DOHH2 (cell line): ENCODE measurements around the gene MAPK7.

Experiments used
- H3F3A ChIP-seq: fragments of 200-600 bp; sonication (generic), shearing (Covaris generic); 2 replicates; pipeline ENCODE4 v1.6.0; 2016; ENCODE audit warnings: antibody characterized with exemption, mild to moderate bottlenecking; ENCODE audit not compliant: control insufficient read depth, insufficient read depth
- H3K27ac ChIP-seq: fragments of 200-600 bp; sonication (generic); 2 replicates; pipeline ENCODE4 v1.5.1; 2014; ENCODE audit warnings: low read depth, mild to moderate bottlenecking, low read length, moderate library complexity
- H3K27me3 ChIP-seq: fragments of 200-600 bp; sonication (generic); 2 replicates; pipeline ENCODE4 v1.6.1; 2014; ENCODE audit warnings: mild to moderate bottlenecking, low read length, mixed read lengths; ENCODE audit not compliant: control insufficient read depth
- H3K36me3 ChIP-seq: fragments of 200-600 bp; sonication (generic); 2 replicates; pipeline ENCODE4 v1.6.1; 2014; ENCODE audit warnings: mild to moderate bottlenecking, low read length, moderate library complexity, mixed read lengths; ENCODE audit not compliant: control insufficient read depth
- H3K4me1 ChIP-seq: fragments of 200-600 bp; sonication (generic); 2 replicates; pipeline ENCODE4 v1.6.1; 2014; ENCODE audit warnings: mild to moderate bottlenecking, low read length, mixed read lengths; ENCODE audit not compliant: control insufficient read depth
- H3K4me2 ChIP-seq: fragments of 200-600 bp; sonication (generic); 2 replicates; pipeline ENCODE4 v1.6.0; 2014; ENCODE audit warnings: mild to moderate bottlenecking, low read length, moderate library complexity
- H3K4me3 ChIP-seq: fragments of 200-600 bp; sonication (generic); 2 replicates; pipeline ENCODE4 v1.5.1; 2014; ENCODE audit warnings: mild to moderate bottlenecking, low read length, mixed read lengths
- H3K79me2 ChIP-seq: fragments of 200-600 bp; sonication (generic); 2 replicates; pipeline ENCODE4 v1.6.1; 2014; ENCODE audit warnings: mild to moderate bottlenecking, low read length, mixed read lengths; ENCODE audit not compliant: control insufficient read depth
- H3K9me2 ChIP-seq: fragments of 200-600 bp; sonication (generic); replicated peaks from 2 replicates; pipeline ENCODE4 v1.6.1; 2014; ENCODE audit warnings: mild to moderate bottlenecking, low read length, mixed read lengths; ENCODE audit not compliant: control insufficient read depth
- H3K9me3 ChIP-seq: fragments of 200-600 bp; sonication (generic); 2 replicates; pipeline ENCODE4 v1.6.1; 2014; ENCODE audit warnings: antibody characterized with exemption, low read length, mixed read lengths; ENCODE audit not compliant: control insufficient read depth, insufficient read depth
- H4K20me1 ChIP-seq: fragments of 200-600 bp; sonication (generic); 2 replicates; pipeline ENCODE4 v1.6.0; 2014; ENCODE audit warnings: low read depth, mild to moderate bottlenecking, antibody characterized with exemption, low read length, moderate library complexity; ENCODE audit not compliant: control insufficient read depth, insufficient read depth
- EZH2phosphoT487 ChIP-seq: fragments of 200-600 bp; sonication (generic); IDR thresholded peaks from 2 replicates; pipeline ENCODE4 v1.6.1; 2017; ENCODE audit warnings: borderline replicate concordance, mild to moderate bottlenecking, antibody characterized with exemption, low read length, moderate library complexity, mixed read lengths
- TF ChIP-seq, protein P1 (sequence below): fragments of 200-600 bp; sonication (generic); IDR thresholded peaks from one replicate; pipeline ENCODE4 v1.5.1; 2014; ENCODE audit warnings: antibody characterized with exemption, mild to moderate bottlenecking, low read depth, low read length; ENCODE audit not compliant: poor library complexity, severe bottlenecking

Gene MAPK7

DNA sequence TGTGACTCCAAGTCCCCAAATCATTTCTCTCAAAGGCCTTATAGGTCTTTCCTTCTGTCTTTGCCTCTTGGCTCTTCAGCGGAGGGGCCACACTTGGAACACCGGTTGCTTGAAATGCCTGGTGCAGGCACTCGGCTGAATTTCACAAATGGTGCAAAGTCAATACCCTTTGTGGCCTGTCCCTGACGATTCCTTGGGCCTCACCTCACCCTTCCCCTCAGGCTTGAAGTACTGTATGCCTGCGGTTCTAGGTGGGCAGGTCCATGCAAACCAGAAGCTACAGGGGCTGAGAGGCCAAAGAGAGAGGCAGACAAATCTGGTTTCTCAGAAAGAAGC lies 11.7 kb upstream of the MAPK7 start:
- no peak overlapping the region for H3K27ac ChIP-seq
- H3K9me2 ChIP-seq, result no peaks in the 10 kb centered on the region
- TF ChIP-seq, protein P1, sequence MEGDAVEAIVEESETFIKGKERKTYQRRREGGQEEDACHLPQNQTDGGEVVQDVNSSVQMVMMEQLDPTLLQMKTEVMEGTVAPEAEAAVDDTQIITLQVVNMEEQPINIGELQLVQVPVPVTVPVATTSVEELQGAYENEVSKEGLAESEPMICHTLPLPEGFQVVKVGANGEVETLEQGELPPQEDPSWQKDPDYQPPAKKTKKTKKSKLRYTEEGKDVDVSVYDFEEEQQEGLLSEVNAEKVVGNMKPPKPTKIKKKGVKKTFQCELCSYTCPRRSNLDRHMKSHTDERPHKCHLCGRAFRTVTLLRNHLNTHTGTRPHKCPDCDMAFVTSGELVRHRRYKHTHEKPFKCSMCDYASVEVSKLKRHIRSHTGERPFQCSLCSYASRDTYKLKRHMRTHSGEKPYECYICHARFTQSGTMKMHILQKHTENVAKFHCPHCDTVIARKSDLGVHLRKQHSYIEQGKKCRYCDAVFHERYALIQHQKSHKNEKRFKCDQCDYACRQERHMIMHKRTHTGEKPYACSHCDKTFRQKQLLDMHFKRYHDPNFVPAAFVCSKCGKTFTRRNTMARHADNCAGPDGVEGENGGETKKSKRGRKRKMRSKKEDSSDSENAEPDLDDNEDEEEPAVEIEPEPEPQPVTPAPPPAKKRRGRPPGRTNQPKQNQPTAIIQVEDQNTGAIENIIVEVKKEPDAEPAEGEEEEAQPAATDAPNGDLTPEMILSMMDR, result no peak
- no peak for TF ChIP-seq EZH2phosphoT487
- no peak overlapping the region for H3K4me3 ChIP-seq
- H4K20me1 ChIP-seq, result no peaks in the 10 kb centered on the region
- no peaks in the 10 kb centered on the region for H3F3A ChIP-seq
- peaks cover 12% of the 10 kb centered on the region for H3K27me3 ChIP-seq
- H3K4me2 ChIP-seq, result no peak overlapping the region
- no peaks in the 10 kb centered on the region for H3K9me3 ChIP-seq
- no peaks in the 10 kb centered on the region for H3K36me3 ChIP-seq
- peaks cover 10% of the 10 kb centered on the region for H3K4me1 ChIP-seq
- no peaks in the 10 kb centered on the region for H3K79me2 ChIP-seq

GRCh38 chr17:19368229-19368628 lies 10.1 kb upstream of the MAPK7 start:
- no peaks in the 10 kb centered on the region for H3K36me3 ChIP-seq

GRCh38 chr17:19369107-19369778 lies 9.1 kb upstream of the MAPK7 start:
- H3K4me3 ChIP-seq, result no peak overlapping the region
- H3K79me2 ChIP-seq, result no peaks in the 10 kb centered on the region
- no peaks in the 10 kb centered on the region for H3K9me2 ChIP-seq
- H3K27ac ChIP-seq, result no peak overlapping the region
- no peaks in the 10 kb centered on the region for H3K4me1 ChIP-seq
- H4K20me1 ChIP-seq, result no peaks in the 10 kb centered on the region
- no peaks in the 10 kb centered on the region for H3K9me3 ChIP-seq
- peaks cover 2% of the 10 kb centered on the region; the same call in 1 of the 2 replicates for H3K27me3 ChIP-seq
- TF ChIP-seq EZH2phosphoT487, result no peak
- TF ChIP-seq, protein P1, result no peak
- peaks cover under 1% of the 10 kb centered on the region; the same call in 1 of the 2 replicates for H3F3A ChIP-seq
- H3K4me2 ChIP-seq, result no peak overlapping the region
- H3K36me3 ChIP-seq, result no peaks in the 10 kb centered on the region

More at GRCh38 chr17:19368229-19368628, 10.1 kb upstream of the MAPK7 start:
- Histone ChIP-seq H3F3A (no peaks in the 10 kb centered on the region), H3K9me3 (no peaks in the 10 kb centered on the region), H4K20me1 (no peaks in the 10 kb centered on the region), H3K4me3 (no peak overlapping the region), H3K4me1 (peaks cover under 1% of the 10 kb centered on the region), H3K27me3 (peaks cover 10% of the 10 kb centered on the region), H3K79me2 (no peaks in the 10 kb centered on the region), H3K9me2 (no peaks in the 10 kb centered on the region), H3K4me2 (no peak overlapping the region), H3K27ac (no peak overlapping the region)
- no peak for TF ChIP-seq EZH2phosphoT487
- TF ChIP-seq, protein P1, result no peak
